HepG2 (cell line): ENCODE measurements around the gene BRSK2. TPM values are rescaled to one million over a fixed set of nuclear protein-coding genes. Genes with fewer than 3 reads are reported as not detected.

ENCODE experiments used
- ATAC-seq: fragments of 200-7000 bp; cut with Tn5 transposase; 3 replicates; pipeline ENCODE4 v1.9.1; 2020; ENCODE audit warnings: mild to moderate bottlenecking, moderate library complexity
- BruUV-seq: library from RNA; stranded (reverse); fragments of 400-500 nt; replicated peaks from 2 replicates; lab custom pipeline; 2021; lab: Mats Ljungman, UMichigan
- CTCF ChIA-PET: fragments of 300-600 bp; formaldehyde crosslinking; extraction: SDS; loops from one replicate; lab custom pipeline; 2021; ENCODE audit warnings: low total read pairs, inconsistent platforms, low intra/inter-chr PET ratio; lab: Yijun Ruan, JAX
- POLR2A ChIA-PET: fragments of 350-600 bp; sonication (Branson Sonifier 250); formaldehyde crosslinking; loops from one replicate; lab custom pipeline; 2020; ENCODE audit warnings: antibody characterized with exemption, inconsistent platforms; lab: Yijun Ruan, JAX
- DNase-seq: peaks from one replicate; pipeline ENCODE4 v3.0.0-alpha.2; 2015; ENCODE audit warnings: low spot score
- FAIRE-seq: peaks from 3 replicates; lab custom pipeline; 2011; peaks lifted over from hg19 to GRCh38; lab: Jason Lieb, UNC
- H2AFZ ChIP-seq: one replicate; pipeline ENCODE4 v1.6.1; 2011; ENCODE audit warnings: low read length, inconsistent platforms
- H3K27ac ChIP-seq: fragments of 300-600 bp; 3 replicates; pipeline ENCODE4 v1.8.0; 2011; ENCODE audit warnings: mixed run types, mild to moderate bottlenecking, mixed read lengths, low read length, inconsistent platforms; ENCODE audit not compliant: insufficient read depth; ENCODE audit errors: extremely low read length
- H3K27me3 ChIP-seq, 2 experiments: fragments of 200-600 bp in 1 of 2; 2 replicates in 1 of 2; 3 replicates in 1 of 2; pipeline versions ENCODE4 v1.6.0 to v1.8.0; 2011; ENCODE audit warnings: low read length in 2 of 2, mild to moderate bottlenecking in 2 of 2, moderate library complexity in 2 of 2, inconsistent platforms in 1 of 2; ENCODE audit not compliant: insufficient read depth in 2 of 2, control insufficient read depth in 1 of 2
- H3K36me3 ChIP-seq, 2 experiments: fragments of 200-600 bp in 1 of 2; replicated peaks in 1 of 2; 2 replicates in 1 of 2; 3 replicates in 1 of 2; pipeline versions ENCODE4 v1.5.1 to v1.8.0; 2011; ENCODE audit warnings: low read length in 2 of 2, inconsistent platforms in 1 of 2; ENCODE audit not compliant: insufficient read depth in 2 of 2, control insufficient read depth in 1 of 2
- H3K4me1 ChIP-seq: 2 replicates; pipeline ENCODE4 v1.5.1; 2012; ENCODE audit warnings: low read length, inconsistent platforms; ENCODE audit not compliant: insufficient read depth
- H3K4me2 ChIP-seq: 2 replicates; pipeline ENCODE4 v1.6.0; 2011; ENCODE audit warnings: low read depth, low read length, inconsistent platforms
- H3K4me3 ChIP-seq, 3 experiments: fragments of 200-600 bp in 1 of 3; sonication (generic), shearing (Covaris generic) in 1 of 3; replicated peaks in 1 of 3; 2 replicates each; pipeline ENCODE4 v1.5.1; 2011 to 2016; ENCODE audit warnings: low read length in 3 of 3, inconsistent platforms in 2 of 3, low read depth in 2 of 3, mild to moderate bottlenecking in 2 of 3, control low read depth in 1 of 3, mixed read lengths in 1 of 3; ENCODE audit not compliant: insufficient read depth in 1 of 3
- H3K79me2 ChIP-seq: one replicate; pipeline ENCODE4 v1.6.1; 2011; ENCODE audit warnings: low read length, inconsistent platforms; ENCODE audit not compliant: insufficient read depth
- H3K9ac ChIP-seq: 2 replicates; pipeline ENCODE4 v1.6.0; 2011; ENCODE audit warnings: mild to moderate bottlenecking, low read depth, low read length, inconsistent platforms; ENCODE audit not compliant: insufficient read depth
- H3K9me3 ChIP-seq: 2 replicates; pipeline ENCODE4 v1.5.1; 2012; ENCODE audit warnings: mild to moderate bottlenecking, low read length
- H4K20me1 ChIP-seq: 2 replicates; pipeline ENCODE4 v1.6.0; 2011; ENCODE audit warnings: inconsistent platforms, mild to moderate bottlenecking, low read length, moderate library complexity; ENCODE audit not compliant: insufficient read depth
- CEBPG ChIP-seq: IDR thresholded peaks from 2 replicates; pipeline ENCODE4 v1.6.1; 2016
- GLI4 ChIP-seq: sonication (generic); formaldehyde crosslinking; IDR thresholded peaks from 2 replicates; pipeline ENCODE4 v1.5.1; 2020; ENCODE audit warnings: missing genetic modification reagents, mild to moderate bottlenecking, moderate library complexity, borderline replicate concordance
- HMGA1 ChIP-seq: sonication (generic); formaldehyde crosslinking; conservative IDR thresholded peaks from 2 replicates; pipeline ENCODE4 v1.4.0; 2020; ENCODE audit warnings: missing genetic modification reagents
- SETDB1 ChIP-seq: sonication (generic); formaldehyde crosslinking; IDR thresholded peaks from 2 replicates; pipeline ENCODE4 v1.5.1; 2020; ENCODE audit warnings: missing genetic modification reagents, mild to moderate bottlenecking, borderline replicate concordance
- ZBTB25 ChIP-seq: IDR thresholded peaks from 2 replicates; pipeline ENCODE4 v1.6.1; 2018; ENCODE audit warnings: missing genetic modification reagents
- ZFP41 ChIP-seq: sonication (generic); formaldehyde crosslinking; IDR thresholded peaks from 2 replicates; pipeline ENCODE4 v1.4.0; 2020; ENCODE audit warnings: mild to moderate bottlenecking, missing genetic modification reagents, borderline replicate concordance
- ZNF205 ChIP-seq: IDR thresholded peaks from 2 replicates; pipeline ENCODE4 v1.6.1; 2018; ENCODE audit warnings: missing biosample characterization, missing genetic modification reagents
- ZNF225 ChIP-seq: sonication (generic); formaldehyde crosslinking; IDR thresholded peaks from 2 replicates; pipeline ENCODE4 v1.4.0; 2020; ENCODE audit warnings: mild to moderate bottlenecking, missing genetic modification reagents
- ZNF430 ChIP-seq: sonication (generic); formaldehyde crosslinking; IDR thresholded peaks from 2 replicates; pipeline ENCODE4 v1.9.0; 2021; ENCODE audit warnings: mild to moderate bottlenecking, missing genetic modification reagents
- ZNF546 ChIP-seq: sonication (generic); formaldehyde crosslinking; conservative IDR thresholded peaks from 2 replicates; pipeline ENCODE4 v1.8.1; 2023; ENCODE audit warnings: mild to moderate bottlenecking, missing genetic modification reagents
- ZNF674 ChIP-seq: sonication (generic); formaldehyde crosslinking; IDR thresholded peaks from 2 replicates; pipeline ENCODE4 v1.5.0; 2020; ENCODE audit warnings: low read depth, mild to moderate bottlenecking, missing genetic modification reagents
- WGBS: methylation state at CpG from one replicate; pipeline ENCODE4 v1.1.6; 2017; ENCODE audit warnings: low lambda C conversion rate; 5-methylcytosine and 5-hydroxymethylcytosine counted together
- in situ Hi-C: cut with HindIII; loops from 2 replicates; pipeline ENCODE4 v1.10.0; 2017; ENCODE audit warnings: low pct_unique_long_range_greater_than_20kb; ENCODE audit not compliant: extremely low pct_ligation_motif_present
- intact Hi-C: fragments of 100-400 bp; cut with micrococcal nuclease; formaldehyde crosslinking; loops from one replicate; pipeline ENCODE4 v1.10.0; 2022; ENCODE audit not compliant: unreplicated experiment
- polyA plus RNA-seq, 8 experiments: library from polyadenylated mRNA; depleted of rRNA in 3 of 8; stranded (reverse) in 7 of 8; unstranded in 1 of 8; fragments of >200 nt; fragmentation: Illumina TruSeq in 4 of 8; extraction: Trizol in 4 of 8; gene quantifications; 2 replicates each; pipeline versions ENCODE4 v1.2.1 to v1.2.3, GENCODE V29; 2011 to 2016; ENCODE audit warnings: low read depth in 4 of 8, missing spikeins in 1 of 8, mixed read lengths in 1 of 8; ENCODE audit not compliant: insufficient read depth in 1 of 8
- total RNA-seq, 5 experiments: library from RNA; depleted of rRNA; stranded (reverse); fragments of >200 nt; fragmentation: Illumina TruSeq; extraction: Trizol; gene quantifications; 2 replicates each; pipeline ENCODE4 v1.2.3, GENCODE V29; 2016; ENCODE audit warnings: low read depth in 1 of 5
- TF ChIP-seq, protein P1 (sequence below): sonication (generic); formaldehyde crosslinking; IDR thresholded peaks from 2 replicates; pipeline ENCODE4 v1.5.0; 2020; ENCODE audit warnings: missing genetic modification reagents

BRSK2 gene
- total and polyA plus RNA-seq, 2 of the 13 experiments (the other 11 are each of a cell fraction or from before 2014, with no cell fraction given), result 0.74 to 1.1 TPM

- no TSS peak for BruUV-seq
- in situ Hi-C loops, result no loop called here
- no peak overlapping the region for H3K9ac ChIP-seq
Observed at GRCh38 chr11:1481861-1482441, 92.2 kb downstream of the BRSK2 start.

DNA sequence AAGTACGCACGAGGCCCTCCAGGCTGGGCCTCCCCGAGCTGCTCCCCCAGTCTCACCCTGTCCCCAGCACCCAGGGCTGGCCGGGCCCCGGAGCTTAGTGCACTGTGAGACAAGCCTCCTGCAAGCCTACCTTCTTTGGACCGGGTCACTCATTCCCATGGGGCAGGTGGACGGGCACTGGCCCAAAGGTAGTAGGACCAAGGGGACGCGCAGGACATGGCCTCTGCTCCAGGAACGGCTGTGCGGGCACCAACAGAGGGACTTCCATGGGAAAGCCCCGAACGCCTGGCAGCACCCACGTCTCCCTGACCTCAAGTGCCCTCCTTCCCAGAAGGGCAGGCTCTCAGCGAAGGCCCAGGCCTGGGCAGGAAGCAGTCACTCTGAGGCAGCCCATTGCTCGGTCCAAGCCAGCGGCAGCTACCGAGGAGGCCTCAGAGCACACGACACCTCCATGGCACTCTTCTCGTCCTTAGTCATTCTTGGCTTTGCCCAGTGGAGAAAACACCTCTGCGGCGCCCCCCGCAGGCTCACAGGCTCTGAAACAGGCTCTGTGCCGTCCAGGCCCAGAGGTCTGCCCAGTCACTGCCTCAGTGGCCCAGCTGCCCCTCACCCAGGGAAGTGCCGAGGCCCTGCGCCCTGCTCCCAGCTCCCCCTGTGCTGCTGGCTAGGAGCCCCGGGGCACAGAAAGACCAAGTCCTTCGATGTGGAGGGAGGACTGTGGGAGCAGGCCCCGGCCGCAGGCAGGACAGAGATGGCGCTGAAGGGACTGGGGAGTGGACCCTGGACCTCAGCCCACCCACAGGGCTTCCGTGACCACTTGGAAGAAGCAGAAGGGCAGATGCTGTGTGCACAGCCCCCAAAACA is 93.1 kb downstream of the BRSK2 start:
- DNase-seq, result no peak
- no peak overlapping the region for H3K9ac ChIP-seq
- no peaks in the 10 kb centered on the region for H3K9me3 ChIP-seq
- no peak overlapping the region for H3K4me2 ChIP-seq
- intact Hi-C loops (no loop called here), in situ Hi-C loops (no loop called here)
- no peaks in the 10 kb centered on the region for H3K4me1 ChIP-seq
- no peak for ATAC-seq
- no peak overlapping the region for H3K27ac ChIP-seq
- H3K36me3 ChIP-seq, result peaks cover 14 to 20% of the 10 kb centered on the region in 2 experiments; a peak in 4 of 5 replicates
- POLR2A ChIA-PET, result no interaction called here
- 90% methylated on average over 3 of the region's 32 CpGs for WGBS
- CTCF ChIA-PET, result no interaction called here
- H3K27me3 ChIP-seq, result no peaks in the 10 kb centered on the region
- H4K20me1 ChIP-seq, result peaks cover 5% of the 10 kb centered on the region; the same call in 1 of the 2 replicates
- no peak for FAIRE-seq
- no TSS peak for BruUV-seq
- TF ChIP-seq ZNF430 (no peak), ZNF225 (CRISPR knock-in tag) (no peak), CEBPG (no peak), ZNF205 (CRISPR knock-in tag) (no peak), GLI4 (CRISPR knock-in tag) (no peak), ZNF674 (CRISPR knock-in tag) (no peak), ZFP41 (CRISPR knock-in tag) (no peak)
- TF ChIP-seq, protein P1, sequence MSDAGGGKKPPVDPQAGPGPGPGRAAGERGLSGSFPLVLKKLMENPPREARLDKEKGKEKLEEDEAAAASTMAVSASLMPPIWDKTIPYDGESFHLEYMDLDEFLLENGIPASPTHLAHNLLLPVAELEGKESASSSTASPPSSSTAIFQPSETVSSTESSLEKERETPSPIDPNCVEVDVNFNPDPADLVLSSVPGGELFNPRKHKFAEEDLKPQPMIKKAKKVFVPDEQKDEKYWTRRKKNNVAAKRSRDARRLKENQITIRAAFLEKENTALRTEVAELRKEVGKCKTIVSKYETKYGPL (CRISPR knock-in tag), result no peak
- H3K4me3 ChIP-seq, result no peak overlapping the region
- no peak overlapping the region for H2AFZ ChIP-seq
- H3K79me2 ChIP-seq, result no peaks in the 10 kb centered on the region

More at GRCh38 chr11:1481861-1482441, 92.2 kb downstream of the BRSK2 start:
- ATAC-seq, result no peak; the same call in 1 of the 3 replicates
- Histone ChIP-seq H3K4me1 (no peaks in the 10 kb centered on the region), H3K9me3 (no peaks in the 10 kb centered on the region), H3K36me3 (peaks cover 14 to 20% of the 10 kb centered on the region in 2 experiments; a peak in 4 of 5 replicates), H3K27me3 (no peaks in the 10 kb centered on the region), H3K27ac (no peak overlapping the region), H3K4me2 (no peak overlapping the region), H4K20me1 (peaks cover 5% of the 10 kb centered on the region; the same call in 1 of the 2 replicates), H2AFZ (no peak overlapping the region), H3K4me3 (no peak overlapping the region), H3K79me2 (no peaks in the 10 kb centered on the region)
- ChIA-PET CTCF (no interaction called here), POLR2A (no interaction called here)
- FAIRE-seq, result no peak
- DNase-seq, result no peak
- 95% methylated on average over 4 of the region's 16 CpGs for whole genome bisulfite sequencing
- intact Hi-C loops, result no loop called here
- TF ChIP-seq ZNF546 (CRISPR knock-in tag) (no peak), HMGA1 (CRISPR knock-in tag) (no peak), SETDB1 (no peak), ZBTB25 (no peak)
